ENCODE results near the gene TMEM191B.
"Not testable (repeated sequence)": the region's sequence is repeated elsewhere in the genome, so short reads cannot be mapped to it uniquely, and the experiment has no call there.

The TMEM191B gene

GRCh38 chr22:18577090-18577818, 49.7 kb downstream of the TMEM191B start:
- DNase-seq; H3K4me1 Mint-ChIP-seq; H3K27me3 Mint-ChIP-seq (ENCODE audit: low read depth, poor library complexity); H3K9me3 Mint-ChIP-seq; H3K27ac Mint-ChIP-seq; H3K36me3 Mint-ChIP-seq (ENCODE audit: low read depth); H3K4me3 Mint-ChIP-seq: not testable (repeated sequence)

GRCh38 chr22:18577847-18578246, 50.2 kb downstream of the TMEM191B start:
- not testable (repeated sequence) for H3K27me3 Mint-ChIP-seq (ENCODE audit: low read depth, poor library complexity); DNase-seq; H3K27ac Mint-ChIP-seq; H3K9me3 Mint-ChIP-seq; H3K4me1 Mint-ChIP-seq; H3K4me3 Mint-ChIP-seq; H3K36me3 Mint-ChIP-seq (ENCODE audit: low read depth)
